SHP77 treated with DMSO at 0.1 percent for 48 hours (cell line): ENCODE measurements around the gene KRT77.
"Not testable (repeated sequence)": the region's sequence is repeated elsewhere in the genome, so short reads cannot be mapped to it uniquely, and the experiment has no call there.

ENCODE experiments used
- DNase-seq: peaks from one replicate; lab custom pipeline; 2025; lab: John Stamatoyannopoulos, UW

The KRT77 gene

DNA sequence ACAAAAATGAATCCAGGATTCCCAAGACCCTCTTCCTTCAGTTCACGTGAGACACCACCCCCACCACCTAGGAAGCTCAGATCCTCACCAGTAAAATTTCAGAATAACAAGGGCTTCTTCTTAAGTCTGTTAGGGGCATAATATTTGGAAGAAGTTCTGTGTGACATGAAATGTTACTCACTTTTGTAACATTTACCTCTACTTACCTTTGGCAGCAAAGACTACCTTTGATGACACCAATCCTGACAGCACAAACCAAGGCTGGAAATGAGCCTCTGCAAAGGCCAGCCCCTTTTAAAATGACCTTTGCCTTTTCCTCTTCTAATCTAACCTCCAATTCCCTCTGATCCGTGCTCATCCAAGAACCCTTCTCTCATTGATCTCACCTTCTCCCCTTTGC lies 19.4 kb upstream of the KRT77 start:
- no peak for DNase-seq

DNA sequence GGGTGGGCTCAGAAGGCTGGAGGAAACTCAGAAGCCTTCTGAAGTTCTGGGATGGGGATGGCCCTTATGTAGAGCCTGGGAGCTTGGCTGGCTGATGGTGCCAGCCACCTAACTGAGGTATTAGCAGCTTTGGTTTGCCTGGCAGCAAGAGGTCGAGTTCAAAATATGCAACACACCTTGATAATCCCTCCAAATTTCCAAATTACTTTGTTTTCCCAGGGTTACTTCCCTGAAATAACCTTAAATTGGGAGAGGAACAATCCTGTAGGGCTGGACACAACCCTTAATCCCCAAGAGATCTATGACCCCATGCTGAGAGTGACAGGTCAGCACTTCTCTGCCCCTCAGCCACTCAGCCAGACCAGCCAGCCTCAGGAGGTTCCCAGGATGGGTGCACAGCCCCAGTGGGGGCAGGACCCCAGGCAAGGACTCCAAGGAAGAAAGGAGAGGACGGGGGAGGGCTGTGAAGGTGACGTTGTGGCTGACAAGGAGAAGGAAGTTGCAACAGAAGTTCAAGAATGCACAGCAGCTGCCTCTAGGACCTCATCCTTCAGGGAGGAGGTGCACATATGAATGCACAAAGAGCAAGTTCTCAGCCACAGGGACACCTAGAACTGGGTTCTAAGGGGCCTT lies 18.6 kb upstream of the KRT77 start:
- DNase-seq = no peak

DNA sequence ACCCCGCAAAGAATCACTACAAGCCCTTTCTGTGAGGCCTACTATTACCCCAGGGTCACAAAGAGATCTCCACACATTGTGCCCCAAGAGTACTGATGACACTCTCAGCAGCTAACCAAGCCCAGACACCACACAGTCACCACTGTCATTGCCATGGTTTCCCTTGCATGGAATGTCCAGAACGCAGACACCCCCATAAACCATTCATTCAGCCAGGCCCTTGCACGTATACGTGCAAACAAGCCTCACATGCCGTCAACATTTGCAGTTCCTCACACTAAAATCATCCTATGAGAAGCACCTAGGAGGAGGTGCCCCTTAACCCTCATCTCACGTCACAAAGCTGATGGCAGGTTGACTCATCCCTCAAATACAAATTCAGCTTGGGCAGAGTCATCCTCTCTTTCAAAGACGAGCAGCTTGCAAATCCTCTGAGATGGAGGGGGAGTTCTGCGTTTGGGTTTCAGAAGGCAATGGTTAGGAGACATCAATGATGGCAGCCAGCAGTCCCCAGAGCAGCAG lies 17.1 kb upstream of the KRT77 start:
- no peak for DNase-seq

DNA sequence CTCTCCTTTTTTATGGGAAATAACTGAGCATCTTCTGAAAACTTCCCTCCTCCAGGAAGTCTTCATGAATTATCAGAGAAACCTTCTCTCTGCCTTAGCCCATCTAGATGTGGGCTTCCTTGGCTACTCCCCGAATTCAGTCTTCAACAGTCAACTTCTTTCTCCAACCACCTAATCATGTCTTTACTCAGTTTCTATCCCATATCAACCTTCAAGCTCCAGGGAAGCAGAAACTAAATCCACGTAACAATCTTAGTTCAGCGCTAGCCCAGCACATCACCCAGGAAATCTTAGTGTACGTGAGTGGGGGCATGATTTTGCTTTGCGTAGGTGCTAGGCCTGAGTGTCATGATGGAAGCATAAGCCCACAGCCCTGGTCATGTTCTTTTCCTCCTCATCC lies 12.7 kb upstream of the KRT77 start:
- DNase-seq = no peak

DNA sequence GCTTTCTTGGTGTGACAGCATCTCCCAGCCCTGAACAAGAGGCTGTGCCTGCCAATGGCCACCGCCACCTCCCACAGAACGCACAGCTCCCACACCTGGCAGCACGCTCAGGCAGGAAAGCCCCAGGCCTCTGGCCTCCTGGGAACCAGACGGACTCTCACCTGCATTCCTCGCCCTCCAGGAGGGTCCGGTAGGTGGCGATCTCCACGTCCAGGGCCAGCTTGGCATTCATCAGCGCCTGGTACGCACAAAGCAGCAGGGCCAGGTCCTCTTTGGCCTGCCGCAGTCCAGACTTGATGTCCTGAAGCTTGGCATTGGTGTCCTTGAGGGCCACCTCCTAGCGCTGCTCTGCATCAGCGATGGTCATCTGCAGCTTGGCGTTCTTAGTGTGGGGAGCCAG lies 12.1 kb upstream of the KRT77 start:
- no peak for DNase-seq

DNA sequence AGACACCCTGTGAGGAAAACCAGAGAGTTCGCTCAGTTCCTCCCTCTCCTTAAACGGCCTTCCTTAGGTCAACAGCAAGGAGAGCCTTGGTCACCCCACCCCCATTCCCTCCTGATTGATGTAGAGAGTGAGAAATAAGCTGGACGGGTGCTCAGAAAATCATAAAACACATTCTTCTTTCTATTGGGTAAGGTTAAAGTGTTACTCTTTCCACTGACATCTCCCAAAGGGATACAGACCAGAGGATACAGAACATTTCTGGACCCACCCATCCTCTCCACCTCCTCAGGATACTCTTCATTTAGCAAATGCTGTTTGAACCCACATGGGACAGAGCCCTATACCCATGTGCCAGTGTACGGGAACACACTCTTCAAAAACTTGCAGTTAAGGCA lies 11.6 kb upstream of the KRT77 start:
- no peak for DNase-seq

DNA sequence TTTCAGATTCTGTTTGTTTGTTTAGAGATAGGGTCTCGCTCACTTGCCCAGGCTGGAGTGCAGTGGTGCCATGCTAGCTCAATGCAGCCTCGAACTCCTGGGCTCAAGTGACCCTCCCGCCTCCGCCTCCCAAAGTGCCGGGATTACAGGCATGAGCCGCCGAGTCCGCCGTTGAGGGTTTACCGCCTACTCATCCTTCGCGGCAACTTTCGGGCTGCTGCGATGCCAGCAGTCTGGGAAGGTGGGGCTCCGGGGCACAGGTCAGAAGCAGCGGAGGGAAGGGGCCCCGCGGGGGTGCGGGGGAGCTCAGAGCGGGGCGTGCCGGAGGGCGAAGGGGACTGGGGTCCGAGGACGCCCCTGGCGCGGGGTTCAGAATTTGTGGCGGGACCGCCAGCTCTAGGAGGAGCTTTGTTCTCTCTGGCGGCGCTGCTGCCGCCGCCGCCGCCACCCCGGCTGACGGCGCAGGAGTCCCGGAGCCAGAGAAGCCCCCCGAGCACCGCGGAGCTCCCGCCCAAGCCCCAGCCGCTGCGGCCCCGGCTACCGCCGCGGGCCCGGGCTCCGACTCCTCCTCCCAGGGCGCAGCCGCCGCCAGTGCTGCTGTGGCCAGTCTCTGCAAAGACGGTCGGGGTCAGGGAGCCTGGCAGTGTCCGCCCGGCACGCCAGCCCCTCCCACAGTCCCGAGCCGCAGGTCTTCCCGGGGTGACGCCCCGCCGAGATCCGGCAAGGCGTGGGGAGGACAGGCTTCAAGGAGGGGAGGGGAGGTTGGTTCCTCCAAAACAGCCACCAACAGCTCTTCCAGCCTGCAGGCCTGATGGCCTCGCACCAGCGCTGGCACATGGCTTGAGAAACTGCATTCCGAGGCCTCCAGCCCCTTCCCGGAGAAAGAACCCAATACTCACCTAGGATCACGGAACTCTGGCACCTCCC lies 10.9 kb upstream of the KRT77 start:
- no peak for DNase-seq

DNA sequence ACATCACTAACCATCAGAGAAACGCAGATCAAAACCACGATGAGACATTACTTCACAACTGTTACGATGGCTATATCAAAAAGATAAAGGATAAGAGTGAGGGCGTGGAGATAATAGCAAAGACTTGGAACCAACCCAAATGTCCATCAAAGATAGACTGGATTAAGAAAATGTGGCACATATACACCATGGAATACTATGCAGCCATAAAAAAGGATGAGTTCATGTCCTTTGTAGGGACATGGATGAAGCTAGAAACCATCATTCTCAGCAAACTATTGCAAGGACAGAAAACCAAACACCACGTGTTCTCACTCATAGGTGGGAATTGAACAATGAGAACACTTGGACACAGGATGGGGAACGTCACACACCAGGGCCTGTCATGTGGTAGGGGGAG lies 8.8 kb upstream of the KRT77 start:
- DNase-seq = not testable (repeated sequence)

DNA sequence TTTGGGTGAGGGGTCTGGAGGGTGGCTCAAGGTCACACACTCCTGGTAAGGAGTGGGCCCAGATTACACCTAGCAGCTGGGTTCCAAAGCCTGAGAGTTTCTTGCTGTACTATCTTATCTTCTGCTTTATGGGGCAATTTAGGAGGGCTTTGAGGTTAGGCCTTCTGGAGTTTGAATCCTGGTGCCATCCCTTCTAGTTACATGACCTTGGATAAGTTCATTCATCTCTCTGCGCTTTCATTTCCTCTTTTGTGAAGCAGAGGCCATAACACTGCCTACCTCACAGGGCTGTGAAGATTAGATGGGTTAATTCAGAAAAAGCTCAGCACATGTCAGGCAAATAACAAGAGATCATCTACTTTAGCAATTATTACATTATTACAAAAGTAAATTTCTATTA lies 7.4 kb upstream of the KRT77 start:
- no peak for DNase-seq

DNA sequence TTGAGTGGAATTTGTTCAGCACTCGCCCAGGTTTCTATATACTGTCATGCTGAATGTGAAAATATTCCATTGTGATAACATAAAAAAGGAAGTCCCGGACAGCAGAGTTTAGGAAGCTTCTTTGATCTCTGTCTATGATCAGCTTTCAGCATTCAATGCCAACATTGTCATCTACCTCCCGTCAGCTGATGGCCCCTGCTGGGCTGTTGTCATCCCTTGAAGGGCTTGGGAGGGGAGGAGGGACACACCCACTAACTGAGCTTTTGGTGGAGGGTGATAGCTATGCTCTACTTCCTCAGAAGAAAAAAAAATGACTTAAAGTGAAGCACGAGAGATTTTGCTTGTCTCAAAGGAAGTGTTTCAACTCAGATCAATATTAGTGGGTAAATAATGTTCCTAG lies 4.7 kb upstream of the KRT77 start:
- DNase-seq = no peak

DNA sequence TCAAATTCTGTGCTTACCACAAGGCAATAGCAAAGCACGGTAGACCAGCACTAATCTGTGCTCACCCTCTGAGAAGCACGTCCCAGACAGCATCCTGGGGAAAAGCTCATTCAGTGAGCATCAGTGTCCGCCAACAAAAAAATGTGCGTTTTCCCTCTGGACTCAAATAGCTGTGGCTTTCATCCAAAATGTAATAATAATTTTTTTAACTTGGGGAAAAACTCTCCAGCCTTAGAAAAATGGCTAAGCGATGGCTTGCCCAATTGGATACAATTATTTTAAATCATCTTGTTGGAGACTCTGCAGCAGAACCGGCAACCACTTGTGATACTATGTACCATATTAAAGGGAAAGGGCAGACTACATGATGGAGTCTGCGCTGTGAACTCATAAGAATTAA lies 1.1 kb upstream of the KRT77 start:
- DNase-seq = no peak

DNA sequence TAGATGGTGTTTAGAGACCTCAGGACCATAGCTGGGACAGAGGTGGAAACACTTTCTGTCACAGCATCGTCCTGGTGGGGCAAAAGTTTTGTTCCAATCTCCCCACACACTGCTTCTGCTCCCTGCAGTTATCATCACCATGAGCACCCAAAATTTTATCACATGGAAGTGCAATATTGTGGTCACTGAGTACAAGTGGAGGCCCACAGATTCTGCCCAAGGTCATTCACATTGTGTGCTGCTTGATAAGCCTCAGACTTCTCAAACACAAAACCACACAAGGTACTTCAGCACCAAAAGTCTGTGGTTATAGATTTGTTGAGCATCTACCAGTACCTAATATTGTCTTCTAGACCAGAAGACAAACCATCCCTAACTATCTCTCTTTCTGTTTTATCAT lies 554 bp upstream of the KRT77 start:
- no peak for DNase-seq

DNA sequence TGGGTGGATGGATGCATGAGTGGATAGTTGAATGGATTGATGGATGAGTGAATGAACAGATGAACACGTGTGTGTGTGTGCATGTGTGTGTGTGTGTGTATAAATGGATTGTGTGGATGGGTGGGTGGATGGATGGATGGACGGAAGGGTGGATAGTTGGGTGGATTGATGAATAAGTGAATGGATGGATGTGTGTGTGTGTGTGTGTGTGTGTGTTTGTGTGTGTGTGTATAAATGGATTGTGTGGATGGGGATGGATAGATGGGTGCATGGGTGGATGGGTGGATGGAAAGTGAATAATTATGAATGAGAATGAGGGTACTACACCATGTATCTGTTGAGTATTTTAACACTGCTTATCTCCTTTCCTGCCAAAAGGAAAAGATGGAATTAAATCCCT lies 986 bp downstream of the KRT77 start:
- no peak for DNase-seq

DNA sequence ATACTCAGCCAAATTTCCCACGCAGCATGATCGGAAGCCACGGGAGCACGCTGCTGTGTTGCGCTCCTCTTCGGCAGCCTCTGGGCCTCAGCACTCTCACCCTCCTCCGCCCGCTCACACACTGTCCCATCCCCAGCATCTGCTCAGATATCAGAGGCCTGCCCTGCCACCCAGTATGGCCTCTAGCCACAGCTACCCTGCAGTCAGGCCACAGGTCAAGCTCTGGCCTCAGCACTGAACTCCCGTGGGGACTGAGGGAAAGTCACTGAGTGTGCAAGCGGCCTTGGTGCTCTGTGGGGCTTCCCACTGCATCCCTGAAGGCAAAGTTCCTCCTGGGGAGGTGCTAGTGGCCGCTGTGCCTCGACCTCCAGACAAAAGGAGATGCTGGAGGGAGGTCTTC lies 2.0 kb downstream of the KRT77 start:
- DNase-seq = no peak

DNA sequence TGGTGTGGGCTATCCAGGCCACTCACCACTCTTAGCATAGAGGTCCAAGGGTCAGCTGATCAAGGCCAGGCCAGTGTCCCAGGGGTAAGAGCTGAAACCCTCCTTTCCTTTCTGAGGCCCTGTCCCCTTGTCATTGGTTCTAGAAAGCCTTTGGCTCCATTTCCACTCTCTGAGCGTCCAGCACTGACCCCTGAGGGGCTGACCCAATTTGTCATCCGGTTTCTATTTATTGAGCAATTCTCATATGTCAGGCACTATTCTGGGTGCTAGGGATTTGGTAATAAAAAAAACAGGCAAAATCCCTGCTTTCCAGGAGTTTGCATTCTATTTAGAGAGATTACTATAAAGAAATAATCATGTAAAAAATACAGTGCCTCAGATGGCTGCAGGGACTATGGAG lies 3.4 kb downstream of the KRT77 start:
- DNase-seq = no peak

DNA sequence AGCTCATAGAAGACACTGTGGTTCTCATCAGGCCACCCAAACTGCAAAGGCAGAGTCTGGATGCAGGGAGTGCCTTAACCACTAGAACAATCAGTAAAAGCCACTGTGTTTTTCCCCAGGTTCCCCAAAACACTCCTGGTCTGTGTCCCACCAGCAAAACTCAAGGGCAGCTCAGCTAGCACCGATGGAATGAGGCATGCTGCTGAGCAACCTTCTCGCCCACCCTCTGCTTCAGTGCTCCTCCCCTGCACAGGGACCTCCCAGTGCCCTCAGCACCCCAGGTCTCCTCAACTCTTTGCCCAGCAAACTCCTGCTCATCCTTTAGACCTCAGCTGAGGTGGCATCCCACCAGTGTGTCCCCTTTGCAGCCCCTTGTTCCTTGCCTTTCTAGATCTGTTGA lies 4.0 kb downstream of the KRT77 start:
- no peak for DNase-seq

DNA sequence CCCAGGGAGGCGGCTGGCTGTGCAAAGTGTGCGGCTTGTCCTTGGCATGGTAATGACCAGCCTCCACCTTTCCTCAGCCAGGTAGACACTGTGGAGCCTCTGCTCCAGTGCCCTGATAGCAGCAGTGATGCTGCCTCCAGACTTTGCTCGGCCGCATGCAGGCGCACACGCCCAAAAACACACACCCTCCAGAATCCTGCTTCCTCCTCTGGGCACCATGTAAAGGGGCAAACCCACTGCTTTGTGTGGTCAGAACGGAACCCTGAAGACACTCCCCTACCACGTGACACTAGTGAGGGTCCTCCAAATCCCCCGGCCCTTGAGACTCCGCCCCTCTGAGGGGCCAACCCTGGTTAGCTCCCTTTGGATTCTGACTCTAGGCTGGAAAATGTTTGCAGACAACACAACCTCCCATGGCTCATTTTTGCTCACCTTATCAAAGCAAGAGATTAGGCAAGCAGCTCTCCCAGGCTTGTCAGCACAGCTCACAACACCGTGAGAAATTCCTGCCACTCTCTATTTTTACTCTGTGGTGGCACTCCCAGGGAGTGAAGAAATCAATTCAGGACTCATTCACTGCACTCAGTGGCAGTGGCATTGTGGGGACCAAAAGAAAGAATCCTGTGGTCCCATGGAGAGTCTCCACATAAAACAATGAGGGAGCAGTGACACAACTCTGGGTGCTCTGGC lies 4.5 kb downstream of the KRT77 start:
- DNase-seq = no peak

DNA sequence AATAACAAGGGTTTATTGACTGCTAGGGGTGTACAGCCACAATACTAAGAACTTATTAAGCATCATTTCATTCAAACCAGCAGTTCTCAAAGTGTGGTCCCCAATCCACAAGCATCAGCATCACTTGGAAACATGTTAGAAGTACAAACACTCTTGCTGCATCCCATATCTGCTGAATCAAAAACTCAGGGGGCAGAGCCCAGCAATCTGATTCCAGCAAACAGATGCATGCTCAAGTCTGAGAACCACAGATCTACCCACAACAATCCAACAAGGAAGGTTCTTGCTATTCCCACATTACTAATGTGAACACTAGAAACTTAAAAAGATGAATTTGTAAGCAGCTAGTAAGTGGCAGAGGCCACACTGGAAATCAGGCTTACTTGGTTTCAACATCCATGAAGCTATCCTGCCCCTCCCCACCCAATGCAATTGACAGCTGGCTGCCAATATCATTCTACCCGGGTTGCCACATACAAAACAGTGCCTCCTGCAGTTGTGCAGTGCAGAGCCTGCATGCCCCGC lies 6.2 kb downstream of the KRT77 start:
- DNase-seq = no peak

DNA sequence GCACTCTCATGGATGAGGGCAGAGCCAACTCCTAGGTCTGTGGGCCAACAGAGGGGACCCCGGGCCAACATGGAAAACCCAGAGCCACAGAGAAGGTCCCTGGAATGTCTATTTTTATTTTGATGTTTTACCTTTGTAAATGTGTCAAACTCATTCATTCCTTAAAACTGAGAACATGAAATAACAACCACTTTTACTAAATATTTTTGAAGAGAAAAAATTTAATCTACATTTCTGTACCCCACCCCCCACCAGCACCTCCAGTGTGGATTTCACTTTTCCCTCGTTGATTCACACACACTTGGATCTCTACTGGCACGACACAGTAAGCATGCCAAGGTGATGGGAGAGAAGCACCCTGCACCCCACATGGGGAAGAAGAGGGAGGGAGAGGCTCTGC lies 6.7 kb downstream of the KRT77 start:
- DNase-seq = no peak

DNA sequence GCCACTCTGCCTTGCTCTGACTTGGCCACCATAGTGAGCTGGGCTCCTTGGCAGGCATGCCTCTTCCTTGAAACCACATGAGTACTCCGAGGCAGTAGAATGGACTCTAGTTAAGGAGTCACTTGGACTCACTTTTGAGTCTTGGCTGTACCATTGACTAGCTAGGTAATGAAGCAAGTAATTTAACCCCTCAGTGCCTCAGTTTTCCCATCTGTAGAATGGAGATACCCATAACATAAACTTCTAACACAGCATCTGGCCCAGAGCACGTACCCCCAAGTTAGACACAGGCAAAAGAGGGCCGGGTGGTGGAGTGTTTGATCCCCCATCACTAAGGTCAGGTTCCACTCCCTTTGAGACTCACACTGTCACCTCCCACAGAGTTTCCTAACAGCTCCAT lies 8.3 kb downstream of the KRT77 start:
- DNase-seq = no peak

DNA sequence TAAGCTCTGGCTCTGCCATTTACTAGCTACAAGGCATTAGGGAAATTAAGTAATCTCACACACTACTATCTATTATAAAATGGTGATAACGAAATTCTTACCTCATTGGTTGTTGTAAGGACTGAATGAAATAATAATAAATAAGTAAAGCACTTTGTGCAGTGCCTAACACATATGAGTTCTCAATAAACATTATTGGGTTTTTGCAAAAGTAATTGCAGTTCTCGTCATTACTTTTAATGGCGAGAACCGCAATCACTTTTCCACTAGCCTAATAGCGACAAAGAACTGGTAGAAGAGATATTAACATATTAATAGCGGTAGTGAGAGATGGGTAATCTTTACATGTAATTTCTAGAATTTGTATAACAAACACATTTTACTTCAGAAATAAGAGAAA lies 9.2 kb downstream of the KRT77 start:
- DNase-seq = no peak

DNA sequence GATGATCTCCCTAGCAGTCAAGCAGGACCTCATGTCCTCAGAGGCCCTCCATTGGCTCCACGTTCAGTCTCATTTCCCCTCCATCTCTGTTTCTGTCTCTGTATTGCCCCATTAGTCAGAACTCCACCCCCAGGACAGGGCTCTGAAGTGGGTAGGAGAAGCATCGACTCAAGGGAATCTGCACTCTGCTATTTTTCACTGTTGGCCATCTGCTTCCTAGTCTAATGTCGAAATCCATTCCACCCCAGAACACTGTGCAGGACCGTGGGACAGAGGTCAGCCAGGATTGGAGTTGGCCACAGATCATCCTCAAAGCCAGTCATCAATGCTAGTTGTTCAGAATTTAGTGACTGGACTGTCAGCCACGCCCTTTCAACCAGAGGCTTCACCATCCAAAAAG lies 10.1 kb downstream of the KRT77 start:
- DNase-seq = no peak

DNA sequence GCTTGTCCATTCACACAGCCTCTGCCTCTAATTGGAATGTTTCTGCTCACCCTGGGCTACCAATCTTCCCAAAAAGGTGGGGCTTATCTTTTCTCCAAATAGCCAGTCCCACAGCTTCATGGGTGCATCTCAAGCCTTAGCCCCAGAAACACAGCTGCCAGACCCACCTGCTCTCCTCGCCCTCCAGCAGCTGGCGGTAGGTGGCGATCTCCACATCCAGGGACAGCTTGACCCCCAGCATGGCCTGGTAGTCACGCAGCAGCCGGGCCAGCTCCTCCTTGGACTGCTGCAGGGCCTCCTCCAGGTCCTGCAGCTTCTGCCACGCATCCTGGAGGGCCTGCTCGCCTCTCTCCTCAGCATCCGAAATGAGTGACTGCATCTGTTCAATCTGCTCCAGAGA lies 11.1 kb downstream of the KRT77 start:
- no peak for DNase-seq
